ENCODE results near the gene KRTAP9-9. TPM values are rescaled to one million over a fixed set of nuclear protein-coding genes. Genes with fewer than 3 reads are reported as not detected.
"Not testable (repeated sequence)": the region's sequence is repeated elsewhere in the genome, so short reads cannot be mapped to it uniquely, and the experiment has no call there.

Gene KRTAP9-9
- total RNA-seq, 2 experiments from 2014 or later, result not detected

GRCh38 chr17:41246995-41247787, 8.0 kb upstream of the KRTAP9-9 start:
- H3K4me1 Mint-ChIP-seq; DNase-seq; H3K27ac Mint-ChIP-seq; POLR2A ChIA-PET; H3K4me3 Mint-ChIP-seq; H3K9me3 Mint-ChIP-seq; H3K36me3 Mint-ChIP-seq (ENCODE audit: low read depth): not testable (repeated sequence)
- CTCF ChIA-PET, result interaction anchor here (0.6 kb wide), 1 partner anchor 64 kb away, joined by 3 read pairs; no protein-coding TSS in a partner anchor
- peaks cover 27% of the 10 kb centered on the region for H3K27me3 Mint-ChIP-seq

DNA sequence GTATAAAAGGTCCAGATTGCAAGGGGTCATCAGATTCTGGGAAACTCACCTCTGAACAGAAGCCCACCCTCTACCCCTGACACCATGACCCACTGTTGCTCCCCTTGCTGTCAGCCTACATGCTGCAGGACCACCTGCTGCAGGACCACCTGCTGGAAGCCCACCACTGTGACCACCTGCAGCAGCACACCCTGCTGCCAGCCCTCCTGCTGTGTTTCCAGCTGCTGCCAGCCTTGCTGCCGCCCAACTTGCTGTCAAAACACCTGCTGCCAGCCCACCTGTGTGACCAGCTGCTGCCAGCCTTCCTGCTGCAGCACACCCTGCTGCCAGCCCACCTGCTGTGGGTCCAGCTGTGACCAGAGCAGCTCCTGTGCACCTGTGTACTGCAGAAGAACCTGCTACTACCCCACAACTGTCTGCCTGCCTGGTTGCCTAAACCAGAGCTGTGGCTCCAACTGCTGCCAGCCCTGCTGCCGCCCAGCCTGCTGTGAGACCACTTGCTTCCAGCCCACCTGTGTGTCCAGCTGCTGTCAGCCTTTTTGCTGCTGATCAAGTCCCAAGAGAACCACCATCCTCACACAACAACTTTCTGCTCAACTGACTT, 5.4 kb upstream of the KRTAP9-9 start, which contains the start of gene KRTAP9-4:
Gene KRTAP9-4, plus strand, starts transcription at position 51 of the 604 bp plus-strand sequence. Its CDS starts 34 bp downstream, at position 85.
- H3K4me3 Mint-ChIP-seq; H3K36me3 Mint-ChIP-seq (ENCODE audit: low read depth); H3K4me1 Mint-ChIP-seq; POLR2A ChIA-PET; DNase-seq; H3K9me3 Mint-ChIP-seq; H3K27ac Mint-ChIP-seq; CTCF ChIA-PET: not testable (repeated sequence)
- peaks cover 31% of the 10 kb centered on the region for H3K27me3 Mint-ChIP-seq

- no peak for DNase-seq
- no peaks in the 10 kb centered on the region for H3K9me3 Mint-ChIP-seq
- H3K4me1 Mint-ChIP-seq, result no peaks in the 10 kb centered on the region
- no peaks in the 10 kb centered on the region for H3K36me3 Mint-ChIP-seq (ENCODE audit: low read depth)
- POLR2A ChIA-PET, result no interaction called here
- peaks cover 34% of the 10 kb centered on the region for H3K27me3 Mint-ChIP-seq
- H3K4me3 Mint-ChIP-seq, result no peak overlapping the region
- no peak overlapping the region for H3K27ac Mint-ChIP-seq
- CTCF ChIA-PET, result interaction anchor here (0.8 to 1.0 kb wide), 2 partner anchors 28 to 414 kb away, joined by 3 read pairs; no protein-coding TSS in a partner anchor
Observed at GRCh38 chr17:41251261-41251660, 3.9 kb upstream of the KRTAP9-9 start.

DNA sequence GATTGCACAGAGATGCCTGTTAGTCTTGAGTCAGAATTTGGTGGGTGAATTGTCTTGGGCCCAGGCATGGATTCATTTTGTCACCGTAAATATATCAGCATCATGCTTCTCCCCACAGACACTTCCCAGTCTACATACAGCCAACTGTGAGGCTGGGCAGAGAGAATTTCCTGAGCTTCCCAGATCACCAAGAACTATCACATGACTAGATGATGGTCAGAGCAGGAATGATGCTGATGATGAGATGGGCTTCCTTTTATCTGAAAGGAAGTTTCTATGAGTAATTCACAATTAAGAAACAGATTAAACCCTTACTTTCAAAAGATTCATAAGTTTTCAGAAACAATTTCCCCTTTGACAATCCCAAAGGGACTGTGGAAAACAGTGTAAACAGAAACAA, 323 bp upstream of the KRTAP9-9 start:
- CTCF ChIA-PET, result no interaction called here
- H3K36me3 Mint-ChIP-seq (ENCODE audit: low read depth), result no peaks in the 10 kb centered on the region
- H3K9me3 Mint-ChIP-seq, result no peaks in the 10 kb centered on the region
- no peak overlapping the region for H3K4me3 Mint-ChIP-seq
- H3K27ac Mint-ChIP-seq, result no peak overlapping the region
- peaks cover 36% of the 10 kb centered on the region for H3K27me3 Mint-ChIP-seq
- H3K4me1 Mint-ChIP-seq, result no peaks in the 10 kb centered on the region
- no peak for DNase-seq
- POLR2A ChIA-PET, result no interaction called here

- no peak for DNase-seq
- POLR2A ChIA-PET, result no interaction called here
- no peaks in the 10 kb centered on the region for H3K9me3 Mint-ChIP-seq
- H3K4me3 Mint-ChIP-seq, result no peak overlapping the region
- H3K27me3 Mint-ChIP-seq, result peaks cover 28% of the 10 kb centered on the region
- H3K36me3 Mint-ChIP-seq (ENCODE audit: low read depth), result no peaks in the 10 kb centered on the region
- H3K4me1 Mint-ChIP-seq, result no peaks in the 10 kb centered on the region
- H3K27ac Mint-ChIP-seq, result no peak overlapping the region
- CTCF ChIA-PET, result no interaction called here
Observed at GRCh38 chr17:41256291-41256685, 1.1 kb downstream of the KRTAP9-9 start.

- ChIA-PET POLR2A (no interaction called here), CTCF (no interaction called here)
- no peaks in the 10 kb centered on the region for H3K4me1 Mint-ChIP-seq
- no peaks in the 10 kb centered on the region for H3K9me3 Mint-ChIP-seq
- no peak for DNase-seq
- H3K27ac Mint-ChIP-seq, result no peak overlapping the region
- no peaks in the 10 kb centered on the region for H3K36me3 Mint-ChIP-seq (ENCODE audit: low read depth)
- no peak overlapping the region for H3K4me3 Mint-ChIP-seq
- peaks cover 27% of the 10 kb centered on the region for H3K27me3 Mint-ChIP-seq
Observed at GRCh38 chr17:41258406-41258805, 3.2 kb downstream of the KRTAP9-9 start.

DNA sequence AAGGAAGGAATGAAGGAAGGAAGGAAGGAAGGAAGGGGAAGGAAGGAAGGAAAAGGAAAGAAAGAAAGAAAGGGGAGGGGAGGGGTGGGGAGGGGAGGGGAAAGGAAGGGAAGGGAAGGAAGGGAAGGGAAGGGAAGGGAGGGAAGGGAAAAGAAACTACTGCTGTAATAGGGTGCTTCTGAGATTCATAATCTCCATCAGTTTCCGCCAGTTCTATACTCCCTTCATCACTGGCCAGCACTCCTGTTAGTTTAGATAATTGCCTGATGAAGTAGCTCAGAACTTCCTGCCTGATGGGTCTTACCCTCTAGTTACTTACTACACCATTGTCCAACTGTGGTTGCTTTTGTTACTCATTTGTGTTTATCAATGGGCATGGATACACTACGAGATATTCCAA, 8.0 kb downstream of the KRTAP9-9 start:
- ChIA-PET POLR2A (no interaction called here), CTCF (no interaction called here)
- Mint-ChIP-seq H3K4me3 (no peak overlapping the region), H3K27me3 (peaks cover 18% of the 10 kb centered on the region), H3K9me3 (no peaks in the 10 kb centered on the region), H3K27ac (no peak overlapping the region), H3K4me1 (no peaks in the 10 kb centered on the region), H3K36me3 (ENCODE audit: low read depth) (no peaks in the 10 kb centered on the region)
- no peak for DNase-seq

- Mint-ChIP-seq H3K36me3 (ENCODE audit: low read depth) (no peaks in the 10 kb centered on the region), H3K27me3 (peaks cover 17% of the 10 kb centered on the region), H3K9me3 (no peaks in the 10 kb centered on the region), H3K27ac (no peak overlapping the region), H3K4me1 (no peaks in the 10 kb centered on the region), H3K4me3 (no peak overlapping the region)
- CTCF ChIA-PET, result no interaction called here
- POLR2A ChIA-PET, result no interaction called here
- DNase-seq, result no peak
Observed at GRCh38 chr17:41264599-41264998, 9.4 kb downstream of the KRTAP9-9 start.

DNA sequence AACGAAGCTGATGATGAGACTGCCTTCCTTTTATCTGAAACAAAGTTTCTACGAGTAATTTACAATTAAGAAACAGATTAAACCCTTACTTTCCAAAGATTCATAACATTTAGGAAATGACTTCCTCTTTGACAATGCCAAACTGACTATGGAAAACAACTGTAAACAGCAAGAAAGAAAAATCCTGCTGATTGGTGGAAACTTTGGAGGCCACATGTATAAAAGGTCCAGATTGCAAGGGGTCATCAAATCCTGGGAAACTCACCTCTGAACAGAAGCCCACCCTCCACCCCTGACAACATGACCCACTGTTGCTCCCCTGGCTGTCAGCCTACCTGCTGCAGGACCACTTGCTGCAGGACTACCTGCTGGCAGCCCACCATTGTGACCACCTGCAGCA, 9.9 kb downstream of the KRTAP9-9 start, which contains the start of gene KRTAP9-6:
Gene KRTAP9-6, plus strand, starts transcription at position 301 of the 400 bp plus-strand sequence. Its CDS starts 0 bp downstream, at position 301.
- Mint-ChIP-seq H3K4me3 (no peak within 1 kb of the TSS), H3K9me3 (no peaks in the 10 kb centered on the region), H3K4me1 (no peaks in the 10 kb centered on the region), H3K27me3 (peaks cover 17% of the 10 kb centered on the region), H3K36me3 (ENCODE audit: low read depth) (no peaks in the 10 kb centered on the region), H3K27ac (no peak within 1 kb of the TSS)
- POLR2A ChIA-PET, result interaction anchor here (0.6 kb wide), 1 partner anchor 10 kb away, joined by 4 read pairs; the partner anchor contains the start of gene KRTAP9-7
- no peak for DNase-seq
- CTCF ChIA-PET, result no interaction called here

- ChIA-PET POLR2A (no interaction called here), CTCF (no interaction called here)
- H3K4me3 Mint-ChIP-seq, result no peak overlapping the region
- H3K27ac Mint-ChIP-seq, result no peak overlapping the region
- H3K36me3 Mint-ChIP-seq (ENCODE audit: low read depth), result no peaks in the 10 kb centered on the region
- DNase-seq, result no peak
- H3K27me3 Mint-ChIP-seq, result peaks cover 6% of the 10 kb centered on the region
- H3K9me3 Mint-ChIP-seq, result no peaks in the 10 kb centered on the region
- H3K4me1 Mint-ChIP-seq, result no peaks in the 10 kb centered on the region
Observed at GRCh38 chr17:41267711-41268110, 12.5 kb downstream of the KRTAP9-9 start.

- H3K27me3 Mint-ChIP-seq; H3K4me1 Mint-ChIP-seq; H3K9me3 Mint-ChIP-seq; CTCF ChIA-PET; H3K4me3 Mint-ChIP-seq; H3K36me3 Mint-ChIP-seq (ENCODE audit: low read depth); H3K27ac Mint-ChIP-seq; POLR2A ChIA-PET; DNase-seq: not testable (repeated sequence)
Observed at GRCh38 chr17:41271323-41271722, 16.1 kb downstream of the KRTAP9-9 start.

DNA sequence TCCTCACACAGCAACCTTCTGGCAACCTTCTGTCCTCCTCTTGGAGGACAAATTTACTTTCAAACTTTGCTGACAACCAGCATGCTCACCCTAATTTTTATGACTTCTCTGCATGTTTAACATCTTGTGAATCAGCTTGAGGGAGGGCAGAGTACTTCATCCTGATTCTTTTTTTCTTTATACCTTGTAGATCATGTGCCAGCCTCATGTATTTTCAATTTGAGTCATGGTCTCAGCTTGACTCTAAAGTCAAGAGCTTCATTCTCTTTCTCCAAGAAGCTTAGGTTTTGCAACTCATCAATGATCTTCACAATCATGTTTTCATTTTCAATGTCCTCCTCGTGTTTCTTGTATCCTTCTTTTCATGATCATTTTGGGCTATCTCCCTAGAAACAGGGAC, 16.7 kb downstream of the KRTAP9-9 start:
- Mint-ChIP-seq H3K36me3 (ENCODE audit: low read depth) (no peaks in the 10 kb centered on the region), H3K9me3 (no peaks in the 10 kb centered on the region), H3K4me1 (no peaks in the 10 kb centered on the region), H3K4me3 (no peak overlapping the region), H3K27me3 (peaks cover 8% of the 10 kb centered on the region), H3K27ac (no peak overlapping the region)
- ChIA-PET CTCF (interaction anchor here (0.5 kb wide), 1 partner anchor 232 kb away, joined by 3 read pairs; no protein-coding TSS in a partner anchor), POLR2A (no interaction called here)
- no peak for DNase-seq

DNA sequence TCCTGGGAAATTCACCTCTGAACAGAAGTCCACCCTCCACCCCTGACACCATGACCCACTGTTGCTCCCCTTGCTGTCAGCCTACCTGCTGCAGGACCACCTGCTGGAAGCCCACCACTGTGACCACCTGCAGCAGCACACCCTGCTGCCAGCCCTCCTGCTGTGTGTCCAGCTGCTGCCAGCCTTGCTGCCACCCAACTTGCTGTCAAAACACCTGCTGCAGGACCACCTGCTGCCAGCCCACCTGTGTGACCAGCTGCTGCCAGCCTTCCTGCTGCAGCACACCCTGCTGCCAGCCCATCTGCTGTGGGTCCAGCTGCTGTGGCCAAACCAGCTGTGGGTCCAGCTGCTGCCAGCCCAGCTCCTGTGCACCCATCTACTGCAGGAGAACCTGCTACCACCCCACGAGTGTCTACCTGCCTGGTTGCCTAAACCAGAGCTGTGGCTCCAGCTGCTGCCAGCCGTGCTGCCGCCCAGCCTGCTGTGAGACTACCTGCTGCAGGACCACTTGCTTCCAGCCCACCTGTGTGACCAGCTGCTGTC, 20.5 kb downstream of the KRTAP9-9 start, which contains the start of gene KRTAP9-7:
Gene KRTAP9-7, plus strand, starts transcription at position 51 of the 543 bp plus-strand sequence. Its CDS starts 0 bp downstream, at position 51.
- H3K27me3 Mint-ChIP-seq, result peaks cover 16% of the 10 kb centered on the region
- H3K27ac Mint-ChIP-seq, result peak within 1 kb of the TSS; percentile 43
- ChIA-PET POLR2A (interaction anchor here (0.7 kb wide), 1 partner anchor 10 kb away, joined by 4 read pairs; no protein-coding TSS in a partner anchor), CTCF (interaction anchor here (0.6 kb wide), 1 partner anchor 47 kb away, joined by 3 read pairs; no protein-coding TSS in a partner anchor)
- not testable (repeated sequence) for H3K4me3 Mint-ChIP-seq; H3K4me1 Mint-ChIP-seq; H3K36me3 Mint-ChIP-seq (ENCODE audit: low read depth); DNase-seq; H3K9me3 Mint-ChIP-seq
